ENCODE data around the gene ACAP2. TPM values are rescaled to one million over a fixed set of nuclear protein-coding genes. Genes with fewer than 3 reads are reported as not detected.

ACAP2 gene
- total and polyA plus RNA-seq, 2 donors from 2014 or later, result 4.6 to 50.1 TPM

DNA sequence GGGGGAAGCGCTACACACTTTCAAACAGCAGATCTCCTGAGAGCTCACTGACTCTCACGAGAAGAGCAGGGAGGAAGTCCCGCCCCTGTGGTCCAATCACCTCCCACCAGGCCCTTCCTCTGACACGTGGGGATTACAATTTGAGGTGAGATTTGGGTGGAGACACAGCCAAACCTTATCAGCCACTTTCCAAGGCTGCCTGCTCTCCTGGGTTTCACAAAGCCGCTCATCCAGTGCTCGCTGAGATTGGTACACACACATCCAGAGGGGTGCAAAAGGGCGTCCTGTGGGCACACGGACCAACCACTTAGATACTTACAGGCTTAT lies 195.0 kb downstream of the ACAP2 start:
- Histone ChIP-seq H3K4me3 (ENCODE audit: low read length in 3 of 3) (no peak overlapping the region), H3K4me1 (ENCODE audit: control insufficient read depth in 2 of 3, insufficient read depth in 2 of 3, low read depth in 1 of 3, low read length in 3 of 3) (no peaks in the 10 kb centered on the region), H3K9me3 (ENCODE audit: control insufficient read depth in 2 of 3, insufficient read depth in 1 of 3, low read length in 3 of 3) (no peaks in the 10 kb centered on the region), H3K27ac (ENCODE audit: low read depth in 2 of 2, low read length in 2 of 2) (no peak overlapping the region), H3K27me3 (ENCODE audit: control insufficient read depth, insufficient read depth, low read length) (no peaks in the 10 kb centered on the region), H3K36me3 (ENCODE audit: control insufficient read depth in 2 of 3, insufficient read depth in 3 of 3, low read length in 3 of 3) (no peaks in the 10 kb centered on the region), H3K9ac (ENCODE audit: low read length in 3 of 3) (no peak overlapping the region)
- TF ChIP-seq, protein P1, sequence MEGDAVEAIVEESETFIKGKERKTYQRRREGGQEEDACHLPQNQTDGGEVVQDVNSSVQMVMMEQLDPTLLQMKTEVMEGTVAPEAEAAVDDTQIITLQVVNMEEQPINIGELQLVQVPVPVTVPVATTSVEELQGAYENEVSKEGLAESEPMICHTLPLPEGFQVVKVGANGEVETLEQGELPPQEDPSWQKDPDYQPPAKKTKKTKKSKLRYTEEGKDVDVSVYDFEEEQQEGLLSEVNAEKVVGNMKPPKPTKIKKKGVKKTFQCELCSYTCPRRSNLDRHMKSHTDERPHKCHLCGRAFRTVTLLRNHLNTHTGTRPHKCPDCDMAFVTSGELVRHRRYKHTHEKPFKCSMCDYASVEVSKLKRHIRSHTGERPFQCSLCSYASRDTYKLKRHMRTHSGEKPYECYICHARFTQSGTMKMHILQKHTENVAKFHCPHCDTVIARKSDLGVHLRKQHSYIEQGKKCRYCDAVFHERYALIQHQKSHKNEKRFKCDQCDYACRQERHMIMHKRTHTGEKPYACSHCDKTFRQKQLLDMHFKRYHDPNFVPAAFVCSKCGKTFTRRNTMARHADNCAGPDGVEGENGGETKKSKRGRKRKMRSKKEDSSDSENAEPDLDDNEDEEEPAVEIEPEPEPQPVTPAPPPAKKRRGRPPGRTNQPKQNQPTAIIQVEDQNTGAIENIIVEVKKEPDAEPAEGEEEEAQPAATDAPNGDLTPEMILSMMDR (IDR thresholded peaks at IDR 0.05; ENCODE audit: borderline replicate concordance, extremely low read depth, insufficient read depth), result no peak
- DNase-seq (no peak), FAIRE-seq (no peak)
- intact Hi-C loops (cut with DNase I), result loop anchor here (10.0 kb wide), 1 partner anchor 123 kb away; no protein-coding TSS in a partner anchor

DNA sequence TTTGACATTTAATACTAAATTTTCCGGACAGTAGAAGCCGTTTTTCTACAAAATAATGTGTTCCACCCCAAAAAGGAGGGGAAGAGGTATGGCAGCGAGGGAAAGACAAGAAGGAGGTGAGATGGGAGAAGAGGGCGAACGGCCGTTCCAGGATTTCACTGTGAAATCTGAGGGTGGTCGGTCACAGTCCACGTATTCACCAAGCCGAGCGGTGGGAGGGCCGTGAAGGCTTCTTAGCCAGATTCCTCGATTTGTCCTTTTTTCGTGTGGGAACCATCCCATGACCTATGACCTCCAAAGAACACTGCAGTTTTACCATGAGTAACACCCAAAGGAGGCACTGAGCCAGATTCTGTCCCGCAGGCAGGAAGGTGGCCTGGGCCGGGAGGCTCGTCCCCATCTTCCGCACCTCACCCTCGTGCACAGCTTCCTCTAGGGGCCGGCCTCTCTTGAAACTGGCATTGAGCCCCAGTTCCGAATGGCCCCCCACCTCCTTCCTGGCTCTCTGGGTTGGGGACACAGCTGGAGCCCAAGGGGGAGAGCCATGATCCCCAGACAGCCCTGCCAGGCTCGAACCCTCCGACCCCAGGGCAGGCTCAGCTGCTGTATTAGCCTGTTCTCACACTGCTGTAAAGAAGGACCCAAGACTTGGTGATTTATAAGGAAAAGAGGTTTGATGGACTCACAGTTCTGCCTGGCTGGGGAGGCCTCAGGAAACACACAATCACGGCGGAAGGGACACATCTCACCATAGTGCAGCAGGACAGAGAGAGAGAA lies 195.5 kb downstream of the ACAP2 start:
- Histone ChIP-seq H3K9me3 (ENCODE audit: control insufficient read depth in 2 of 3, insufficient read depth in 1 of 3, low read length in 3 of 3) (no peaks in the 10 kb centered on the region), H3K9ac (ENCODE audit: low read length in 3 of 3) (no peak overlapping the region), H3K36me3 (ENCODE audit: control insufficient read depth in 2 of 3, insufficient read depth in 3 of 3, low read length in 3 of 3) (no peaks in the 10 kb centered on the region), H3K4me1 (ENCODE audit: control insufficient read depth in 2 of 3, insufficient read depth in 2 of 3, low read depth in 1 of 3, low read length in 3 of 3) (no peaks in the 10 kb centered on the region), H3K27me3 (ENCODE audit: control insufficient read depth, insufficient read depth, low read length) (no peaks in the 10 kb centered on the region), H3K27ac (ENCODE audit: low read depth in 2 of 2, low read length in 2 of 2) (no peak overlapping the region), H3K4me3 (ENCODE audit: low read length in 3 of 3) (no peak overlapping the region)
- TF ChIP-seq, protein P1 (IDR thresholded peaks at IDR 0.05; ENCODE audit: borderline replicate concordance, extremely low read depth, insufficient read depth), result no peak
- FAIRE-seq (no peak), DNase-seq (peak in 1 of 5 donors; percentile 43)
- intact Hi-C loops (cut with DNase I), result loop anchor here (10.0 kb wide), 1 partner anchor 122 kb away; no protein-coding TSS in a partner anchor

DNA sequence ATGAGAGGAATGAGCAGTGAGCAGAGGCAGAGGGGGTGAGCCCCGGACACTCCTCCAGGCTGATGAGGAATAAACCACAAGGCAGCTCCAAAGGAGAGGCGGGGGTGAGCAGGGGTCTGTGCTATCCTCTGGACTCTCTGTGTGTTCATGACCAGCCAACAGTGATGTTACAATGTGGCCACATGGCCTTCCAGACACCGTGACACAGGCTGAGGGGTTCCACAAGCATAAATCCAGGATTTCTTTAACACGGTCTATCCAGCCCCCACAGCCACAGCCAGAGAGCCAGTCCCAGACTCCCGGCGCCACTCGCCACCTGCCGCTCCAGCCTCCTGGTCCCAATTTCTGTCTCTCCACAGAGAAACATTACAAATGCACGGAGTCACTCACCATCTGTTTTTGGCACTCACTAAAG lies 196.2 kb downstream of the ACAP2 start:
- DNase-seq (peak in 1 of 5 donors; percentile 39), FAIRE-seq (no peak)
- Histone ChIP-seq H3K4me1 (ENCODE audit: control insufficient read depth in 2 of 3, insufficient read depth in 2 of 3, low read depth in 1 of 3, low read length in 3 of 3) (no peaks in the 10 kb centered on the region), H3K9ac (ENCODE audit: low read length in 3 of 3) (no peak overlapping the region), H3K4me3 (ENCODE audit: low read length in 3 of 3) (no peak overlapping the region), H3K9me3 (ENCODE audit: control insufficient read depth in 2 of 3, insufficient read depth in 1 of 3, low read length in 3 of 3) (no peaks in the 10 kb centered on the region), H3K36me3 (ENCODE audit: control insufficient read depth in 2 of 3, insufficient read depth in 3 of 3, low read length in 3 of 3) (no peaks in the 10 kb centered on the region), H3K27ac (ENCODE audit: low read depth in 2 of 2, low read length in 2 of 2) (no peak overlapping the region), H3K27me3 (ENCODE audit: control insufficient read depth, insufficient read depth, low read length) (no peaks in the 10 kb centered on the region)
- TF ChIP-seq, protein P1 (IDR thresholded peaks at IDR 0.05; ENCODE audit: borderline replicate concordance, extremely low read depth, insufficient read depth), result no peak
- intact Hi-C loops (cut with DNase I), result loop anchor here (10.0 kb wide), 1 partner anchor 122 kb away; no protein-coding TSS in a partner anchor
